HG03432 (cell line): ENCODE results near the gene PIK3R1.

Experiments used
- ATAC-seq: cut with Tn5 transposase; IDR thresholded peaks from one replicate; pipeline ENCODE4 v1.9.1; 2021; ENCODE audit warnings: mild to moderate bottlenecking, moderate library complexity; ENCODE audit not compliant: unreplicated experiment

PIK3R1 gene

GRCh38 chr5:68250661-68251298 lies 35.2 kb downstream of the PIK3R1 start:
- ATAC-seq: no peak

- ATAC-seq: no peak
Observed at GRCh38 chr5:68251386-68251785, 35.8 kb downstream of the PIK3R1 start.

- ATAC-seq: no peak
Observed at GRCh38 chr5:68251804-68252522, 36.4 kb downstream of the PIK3R1 start.

GRCh38 chr5:68252673-68253623 lies 37.4 kb downstream of the PIK3R1 start:
- peak; percentile 60 for ATAC-seq

- ATAC-seq: no peak
Observed at GRCh38 chr5:68253624-68254585, 38.3 kb downstream of the PIK3R1 start.

GRCh38 chr5:68254810-68255209 lies 39.3 kb downstream of the PIK3R1 start:
- ATAC-seq: no peak

- no peak for ATAC-seq
Observed at GRCh38 chr5:68255305-68256120, 40.0 kb downstream of the PIK3R1 start.

GRCh38 chr5:68257210-68257609 lies 41.7 kb downstream of the PIK3R1 start:
- no peak for ATAC-seq

- ATAC-seq: no peak
Observed at GRCh38 chr5:68258531-68258930, 43.0 kb downstream of the PIK3R1 start.

GRCh38 chr5:68259700-68260099 lies 44.1 kb downstream of the PIK3R1 start:
- ATAC-seq: no peak

- no peak for ATAC-seq
Observed at GRCh38 chr5:68260467-68260866, 44.9 kb downstream of the PIK3R1 start.

- no peak for ATAC-seq
Observed at GRCh38 chr5:68261169-68261568, 45.6 kb downstream of the PIK3R1 start.

- ATAC-seq: peak; percentile 40
Observed at GRCh38 chr5:68261569-68262065, 46.1 kb downstream of the PIK3R1 start.

- no peak for ATAC-seq
Observed at GRCh38 chr5:68264024-68264956, 48.7 kb downstream of the PIK3R1 start.

GRCh38 chr5:68265347-68265746 lies 49.8 kb downstream of the PIK3R1 start:
- ATAC-seq: no peak

GRCh38 chr5:68265822-68266395 lies 50.4 kb downstream of the PIK3R1 start:
- no peak for ATAC-seq

GRCh38 chr5:68266457-68266856 lies 50.9 kb downstream of the PIK3R1 start:
- no peak for ATAC-seq

- ATAC-seq: no peak
Observed at GRCh38 chr5:68267066-68267465, 51.5 kb downstream of the PIK3R1 start.
